Nephron progenitor cell (in vitro differentiated cells): ENCODE measurements around the gene LRIG1.

Source experiments
- DNase-seq: peaks from one replicate; pipeline ENCODE4 v3.0.0; 2021
- H3K27ac Mint-ChIP-seq: 2 replicates; pipeline ENCODE4 v1.8.0; 2021; ENCODE audit warnings: mild to moderate bottlenecking, moderate library complexity, mixed read lengths
- H3K27me3 Mint-ChIP-seq: 2 replicates; pipeline ENCODE4 v1.8.0; 2021; ENCODE audit warnings: mild to moderate bottlenecking, low read depth, mixed read lengths; ENCODE audit not compliant: poor library complexity
- H3K36me3 Mint-ChIP-seq: 2 replicates; pipeline ENCODE4 v1.8.0; 2021; ENCODE audit warnings: low read depth, mixed read lengths
- H3K4me1 Mint-ChIP-seq: 2 replicates; pipeline ENCODE4 v1.8.0; 2021; ENCODE audit warnings: mixed read lengths
- H3K4me3 Mint-ChIP-seq: 2 replicates; pipeline ENCODE4 v1.8.0; 2021; ENCODE audit warnings: mild to moderate bottlenecking, moderate library complexity, mixed read lengths
- H3K9me3 Mint-ChIP-seq: 2 replicates; pipeline ENCODE4 v1.8.0; 2021; ENCODE audit warnings: mild to moderate bottlenecking, moderate library complexity, mixed read lengths
- CTCF ChIP-seq: fragments of 200-600 bp; sonication (generic); IDR thresholded peaks from 2 replicates; pipeline ENCODE4 v1.5.0; 2021; ENCODE audit warnings: antibody characterized with exemption

Gene LRIG1

GRCh38 chr3:66449411-66449974 is 51.3 kb downstream of the LRIG1 start:
- no peak for DNase-seq
- Mint-ChIP-seq H3K27ac (no peak overlapping the region), H3K27me3 (no peaks in the 10 kb centered on the region), H3K36me3 (peaks cover 33% of the 10 kb centered on the region), H3K4me1 (peaks cover 72% of the 10 kb centered on the region), H3K4me3 (no peak overlapping the region), H3K9me3 (no peaks in the 10 kb centered on the region)
- no peak for TF ChIP-seq CTCF

DNA sequence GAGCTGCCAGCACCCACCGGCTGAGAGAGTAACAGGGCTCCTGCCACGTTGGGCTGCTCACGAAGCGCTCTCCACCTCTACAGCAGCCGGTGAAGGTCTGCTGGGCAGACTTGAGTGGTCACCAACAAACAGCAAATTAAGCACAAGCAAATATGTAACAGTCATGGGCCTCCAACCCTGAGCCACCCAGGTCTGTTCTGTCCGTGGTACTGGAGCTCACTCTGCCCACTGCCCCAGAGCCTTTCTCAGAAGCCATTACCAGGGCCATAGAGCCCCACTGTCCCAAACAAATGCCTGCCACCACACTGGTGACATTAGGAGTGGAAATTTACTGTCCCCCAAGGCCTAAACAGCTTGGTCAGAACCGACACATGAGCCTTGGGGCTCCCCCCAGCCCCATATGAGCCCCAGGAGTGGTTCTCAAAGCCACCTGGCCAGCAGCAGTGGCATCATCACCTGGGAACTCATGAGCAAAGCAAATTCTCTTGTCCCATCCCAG is 56.6 kb downstream of the LRIG1 start:
- peaks cover 78% of the 10 kb centered on the region for H3K4me1 Mint-ChIP-seq
- no peaks in the 10 kb centered on the region for H3K9me3 Mint-ChIP-seq
- TF ChIP-seq CTCF, result no peak
- peaks cover 4% of the 10 kb centered on the region for H3K27me3 Mint-ChIP-seq
- H3K4me3 Mint-ChIP-seq, result no peak overlapping the region
- H3K36me3 Mint-ChIP-seq, result peaks cover 18% of the 10 kb centered on the region
- DNase-seq, result no peak
- no peak overlapping the region for H3K27ac Mint-ChIP-seq

DNA sequence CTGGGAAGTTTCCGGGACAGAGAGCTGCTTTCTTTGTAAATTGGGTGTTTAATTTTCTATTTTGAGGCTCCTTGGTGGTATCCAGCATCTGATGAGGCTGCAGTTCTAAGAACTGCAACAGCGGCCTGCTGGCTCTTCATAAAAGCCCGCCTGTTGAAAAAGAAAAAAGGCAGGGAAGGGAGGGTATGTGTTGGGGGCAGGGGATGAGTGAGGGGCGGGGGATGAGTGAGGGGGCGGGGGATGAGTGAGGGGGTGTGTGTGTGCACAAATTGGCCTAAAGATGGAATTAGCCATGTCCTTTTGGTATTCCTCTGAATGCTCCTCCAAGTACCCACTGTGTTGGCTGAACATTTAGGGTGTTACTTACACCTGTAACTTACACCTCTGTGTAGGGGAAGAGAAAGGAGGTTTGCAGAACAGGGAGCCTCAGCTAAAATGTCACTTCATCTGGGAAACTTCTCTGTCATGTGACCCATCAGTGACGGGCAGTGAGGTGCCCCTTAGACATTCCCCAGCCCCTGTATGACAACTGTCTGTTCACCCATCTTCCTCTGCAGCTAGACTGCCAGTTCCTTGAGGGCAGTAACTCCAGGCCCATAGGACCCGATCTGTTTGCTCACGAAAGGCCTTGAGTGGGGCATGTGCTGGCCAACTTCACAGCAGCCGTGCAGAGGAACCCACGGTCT is 57.6 kb downstream of the LRIG1 start:
- Mint-ChIP-seq H3K4me1 (peaks cover 79% of the 10 kb centered on the region), H3K36me3 (peaks cover 16% of the 10 kb centered on the region), H3K4me3 (peak overlapping the region; percentile 76), H3K27ac (no peak overlapping the region), H3K27me3 (peaks cover 4% of the 10 kb centered on the region), H3K9me3 (no peaks in the 10 kb centered on the region)
- DNase-seq, result no peak
- no peak for TF ChIP-seq CTCF

- H3K4me3 Mint-ChIP-seq, result peak overlapping the region; percentile 76
- peaks cover 4% of the 10 kb centered on the region for H3K27me3 Mint-ChIP-seq
- TF ChIP-seq CTCF, result no peak
Observed at GRCh38 chr3:66442254-66443117, 58.3 kb downstream of the LRIG1 start.

DNA sequence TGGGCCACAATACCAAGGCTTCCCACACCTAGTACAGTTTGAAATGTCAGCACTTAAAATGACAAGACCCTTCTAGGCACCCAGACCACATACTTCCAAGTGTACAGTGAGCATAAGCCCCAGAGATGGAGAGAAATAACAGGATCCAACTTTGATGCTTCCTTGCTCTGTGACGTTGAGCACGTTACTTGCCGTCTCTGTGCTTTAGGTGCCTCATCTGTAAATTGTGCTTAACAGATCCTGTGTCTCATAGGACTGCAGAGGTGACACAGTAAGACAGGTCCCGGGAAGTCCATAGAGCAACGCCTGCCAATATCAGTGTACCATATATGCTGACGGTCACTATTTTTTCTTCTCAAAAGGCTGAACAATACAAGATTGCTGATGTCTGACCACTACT is 59.1 kb downstream of the LRIG1 start:
- no peaks in the 10 kb centered on the region for H3K9me3 Mint-ChIP-seq
- H3K4me3 Mint-ChIP-seq, result no peak overlapping the region
- DNase-seq, result no peak
- H3K36me3 Mint-ChIP-seq, result peaks cover 12% of the 10 kb centered on the region
- TF ChIP-seq CTCF, result no peak
- peaks cover 90% of the 10 kb centered on the region for H3K4me1 Mint-ChIP-seq
- H3K27me3 Mint-ChIP-seq, result peaks cover 4% of the 10 kb centered on the region
- H3K27ac Mint-ChIP-seq, result no peak overlapping the region

More at GRCh38 chr3:66442254-66443117, 58.3 kb downstream of the LRIG1 start:
- Mint-ChIP-seq H3K27ac (peak overlapping the region; percentile 66), H3K4me1 (peaks cover 82% of the 10 kb centered on the region), H3K36me3 (peaks cover 12% of the 10 kb centered on the region), H3K9me3 (no peaks in the 10 kb centered on the region)
- DNase-seq, result peak; percentile 19
